HEK293 (cell line): Measurements from ENCODE around the gene ITPRID2.

Experiments
- CTCF ChIA-PET: fragments of 350-600 bp; formaldehyde crosslinking; extraction: SDS; loops from one replicate; lab custom pipeline; 2021; ENCODE audit warnings: antibody characterized with exemption; lab: Yijun Ruan, JAX
- POLR2A ChIA-PET: fragments of 300-600 bp; formaldehyde crosslinking; extraction: SDS; loops from one replicate; lab custom pipeline; 2020; ENCODE audit warnings: antibody characterized with exemption, inconsistent platforms; lab: Yijun Ruan, JAX
- H3K27ac ChIP-seq: fragments of 200-500 bp; sonication (Bioruptor generic); 2 replicates; pipeline ENCODE4 v1.5.1; 2014; ENCODE audit warnings: low read depth, low read length, control low read depth, inconsistent platforms; ENCODE audit errors: extremely low read depth
- H3K36me3 ChIP-seq, 2 experiments: fragments of 200-500 bp in 1 of 2; sonication (Bioruptor generic) in 1 of 2; 1 replicate in 1 of 2; 2 replicates in 1 of 2; pipeline ENCODE4 v1.5.1; 2014 to 2017; ENCODE audit warnings: inconsistent platforms in 2 of 2, low read length in 2 of 2; ENCODE audit not compliant: control insufficient read depth in 2 of 2, insufficient read depth in 1 of 2
- H3K4me1 ChIP-seq: fragments of 200-500 bp; sonication (Bioruptor generic); 2 replicates; pipeline ENCODE4 v1.5.1; 2014; ENCODE audit warnings: mild to moderate bottlenecking, low read length, inconsistent platforms; ENCODE audit not compliant: control insufficient read depth, insufficient read depth
- H3K4me3 ChIP-seq: 2 replicates; pipeline ENCODE4 v1.5.1; 2011; ENCODE audit warnings: low read depth, mild to moderate bottlenecking, control low read depth, low read length, moderate library complexity
- H3K9me3 ChIP-seq: fragments of 200-500 bp; sonication (Bioruptor generic); 2 replicates; pipeline ENCODE4 v1.5.1; 2014; ENCODE audit warnings: low read depth, low read length, inconsistent platforms; ENCODE audit not compliant: control insufficient read depth, insufficient read depth
- KLF1 ChIP-seq: fragments of 450-650 bp; formaldehyde crosslinking; IDR thresholded peaks from 2 replicates; pipeline ENCODE4 v1.5.1; 2016; ENCODE audit warnings: missing biosample characterization, missing genetic modification characterization
- KLF16 ChIP-seq: fragments of 450-650 bp; formaldehyde crosslinking; IDR thresholded peaks from 2 replicates; pipeline ENCODE4 v1.5.1; 2017; ENCODE audit warnings: missing biosample characterization, missing genetic modification characterization
- KLF17 ChIP-seq: fragments of 450-650 bp; formaldehyde crosslinking; IDR thresholded peaks from 2 replicates; pipeline ENCODE4 v1.5.1; 2016; ENCODE audit warnings: missing biosample characterization, missing genetic modification characterization
- REPIN1 ChIP-seq: fragments of 450-650 bp; formaldehyde crosslinking; IDR thresholded peaks from 2 replicates; pipeline ENCODE4 v1.5.1; 2017; ENCODE audit warnings: missing biosample characterization, missing genetic modification characterization, low read depth
- WT1 ChIP-seq: fragments of 450-650 bp; formaldehyde crosslinking; IDR thresholded peaks from 2 replicates; pipeline ENCODE4 v1.5.1; 2016; ENCODE audit warnings: missing biosample characterization, missing genetic modification characterization
- ZBTB11 ChIP-seq: fragments of 450-650 bp; formaldehyde crosslinking; conservative IDR thresholded peaks from 2 replicates; pipeline ENCODE4 v1.5.1; 2016; ENCODE audit warnings: low read depth, missing biosample characterization, missing genetic modification characterization
- ZBTB6 ChIP-seq: fragments of 450-650 bp; formaldehyde crosslinking; IDR thresholded peaks from 2 replicates; pipeline ENCODE4 v1.5.1; 2017; ENCODE audit warnings: missing biosample characterization, missing genetic modification characterization
- ZNF174 ChIP-seq: fragments of 450-650 bp; formaldehyde crosslinking; IDR thresholded peaks from 2 replicates; pipeline ENCODE4 v1.5.0; 2017; ENCODE audit warnings: missing biosample characterization, mild to moderate bottlenecking, missing genetic modification characterization
- ZNF202 ChIP-seq: fragments of 450-650 bp; formaldehyde crosslinking; IDR thresholded peaks from 2 replicates; pipeline ENCODE4 v1.5.1; 2016; ENCODE audit warnings: missing biosample characterization, missing genetic modification characterization, borderline replicate concordance
- ZNF223 ChIP-seq: fragments of 450-650 bp; formaldehyde crosslinking; IDR thresholded peaks from 2 replicates; pipeline ENCODE4 v1.5.1; 2016; ENCODE audit warnings: missing biosample characterization, missing genetic modification characterization
- ZNF324 ChIP-seq: fragments of 450-650 bp; formaldehyde crosslinking; IDR thresholded peaks from 2 replicates; pipeline ENCODE4 v1.5.1; 2016; ENCODE audit warnings: missing biosample characterization, missing genetic modification characterization
- ZNF510 ChIP-seq: fragments of 450-650 bp; formaldehyde crosslinking; IDR thresholded peaks from 2 replicates; pipeline ENCODE4 v1.5.1; 2018; ENCODE audit warnings: mild to moderate bottlenecking, missing genetic modification characterization, missing biosample characterization; ENCODE audit not compliant: insufficient replicate concordance
- ZNF571 ChIP-seq: fragments of 450-650 bp; formaldehyde crosslinking; IDR thresholded peaks from 2 replicates; pipeline ENCODE4 v1.5.0; 2017; ENCODE audit warnings: missing biosample characterization, missing genetic modification characterization
- ZNF658 ChIP-seq: fragments of 450-650 bp; formaldehyde crosslinking; IDR thresholded peaks from 2 replicates; pipeline ENCODE4; 2016; ENCODE audit warnings: missing biosample characterization, missing genetic modification characterization
- ZNF701 ChIP-seq: fragments of 450-650 bp; formaldehyde crosslinking; IDR thresholded peaks from 2 replicates; pipeline ENCODE4 v1.5.1; 2016; ENCODE audit warnings: missing biosample characterization, missing genetic modification characterization
- ZNF747 ChIP-seq: fragments of 450-650 bp; formaldehyde crosslinking; IDR thresholded peaks from 2 replicates; pipeline ENCODE4 v1.5.1; 2016; ENCODE audit warnings: missing biosample characterization, missing genetic modification characterization
- ZNF791 ChIP-seq: fragments of 450-650 bp; formaldehyde crosslinking; IDR thresholded peaks from 2 replicates; pipeline ENCODE4 v1.5.1; 2016; ENCODE audit warnings: missing biosample characterization, missing genetic modification characterization
- TF ChIP-seq, protein P1 (sequence below): fragments of 450-650 bp; formaldehyde crosslinking; IDR thresholded peaks from 2 replicates; pipeline ENCODE4 v1.5.1; 2016; ENCODE audit warnings: missing biosample characterization, missing genetic modification characterization

The ITPRID2 gene

DNA sequence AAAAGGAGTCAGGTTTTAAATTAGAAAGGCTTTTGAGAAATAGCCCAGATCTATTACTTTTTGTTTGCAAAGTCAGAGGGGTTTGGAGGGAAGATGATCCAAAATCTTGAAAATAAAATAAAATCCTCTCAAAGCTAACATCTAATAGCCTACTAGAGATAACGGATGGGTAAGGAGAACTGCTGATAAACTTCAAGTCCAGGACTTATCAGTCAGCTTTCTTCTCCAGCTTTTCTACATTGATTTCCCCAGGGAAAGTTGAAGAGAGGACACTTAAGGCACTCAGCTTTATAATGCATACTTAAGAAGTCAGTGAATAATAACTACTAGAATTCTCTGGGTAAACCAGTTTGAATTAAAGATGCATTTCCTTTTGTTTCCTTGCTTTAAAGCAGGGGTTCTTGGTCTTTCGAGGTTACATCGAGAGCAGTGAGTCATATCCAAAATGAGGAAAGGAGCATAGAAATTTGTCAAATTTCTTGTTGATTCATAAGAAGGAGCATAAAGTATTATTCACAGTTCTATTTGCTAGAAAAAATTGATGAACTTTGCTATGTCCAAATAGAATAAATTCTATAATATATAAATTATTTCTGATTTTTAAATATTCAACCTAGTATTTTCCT lies 43.2 kb upstream of the ITPRID2 start (continued):
- TF ChIP-seq ZNF658 (no peak), ZNF202 (tag by site-specific recombination) (no peak)

GRCh38 chr2:181849601-181850000 lies 41.9 kb upstream of the ITPRID2 start:
- Histone ChIP-seq H3K4me3 (no peak overlapping the region), H3K27ac (no peak overlapping the region), H3K36me3 (no peaks in the 10 kb centered on the region), H3K4me1 (no peaks in the 10 kb centered on the region), H3K9me3 (no peaks in the 10 kb centered on the region)
- POLR2A ChIA-PET = no interaction called here
- TF ChIP-seq, protein P1, sequence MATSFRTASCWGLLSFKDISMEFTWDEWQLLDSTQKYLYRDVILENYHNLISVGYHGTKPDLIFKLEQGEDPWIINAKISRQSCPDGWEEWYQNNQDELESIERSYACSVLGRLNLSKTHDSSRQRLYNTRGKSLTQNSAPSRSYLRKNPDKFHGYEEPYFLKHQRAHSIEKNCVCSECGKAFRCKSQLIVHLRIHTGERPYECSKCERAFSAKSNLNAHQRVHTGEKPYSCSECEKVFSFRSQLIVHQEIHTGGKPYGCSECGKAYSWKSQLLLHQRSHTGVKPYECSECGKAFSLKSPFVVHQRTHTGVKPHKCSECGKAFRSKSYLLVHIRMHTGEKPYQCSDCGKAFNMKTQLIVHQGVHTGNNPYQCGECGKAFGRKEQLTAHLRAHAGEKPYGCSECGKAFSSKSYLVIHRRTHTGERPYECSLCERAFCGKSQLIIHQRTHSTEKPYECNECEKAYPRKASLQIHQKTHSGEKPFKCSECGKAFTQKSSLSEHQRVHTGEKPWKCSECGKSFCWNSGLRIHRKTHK (tag by site-specific recombination) = no peak
- TF ChIP-seq ZBTB11 (no peak), ZNF701 (tag by site-specific recombination) (no peak), KLF17 (tag by site-specific recombination) (no peak)
- CTCF ChIA-PET = interaction anchor here (0.7 to 1.1 kb wide), 2 partner anchors 10 to 108 kb away, joined by 3 read pairs; no protein-coding TSS in a partner anchor

- Histone ChIP-seq H3K9me3 (no peaks in the 10 kb centered on the region), H3K27ac (no peak overlapping the region), H3K36me3 (no peaks in the 10 kb centered on the region), H3K4me1 (no peaks in the 10 kb centered on the region), H3K4me3 (no peak overlapping the region)
- ChIA-PET POLR2A (no interaction called here), CTCF (interaction anchor here (1.1 kb wide), 1 partner anchor 8 kb away, joined by 3 read pairs; no protein-coding TSS in a partner anchor)
- TF ChIP-seq ZNF510 (no peak), ZNF324 (no peak), KLF1 (no peak), ZNF747 (tag by site-specific recombination) (no peak), ZBTB6 (tag by site-specific recombination) (no peak), ZNF223 (tag by site-specific recombination) (no peak), ZNF791 (no peak), WT1 (tag by site-specific recombination) (no peak), REPIN1 (tag by site-specific recombination) (no peak), ZNF571 (tag by site-specific recombination) (no peak), KLF16 (no peak), ZNF174 (tag by site-specific recombination) (no peak)
Measured at GRCh38 chr2:181850936-181851560, 40.5 kb upstream of the ITPRID2 start.
